Breast epithelium (tissue), 3 donors: Measurements from ENCODE around the gene OPCML.

Experiments used
- POLR2AphosphoS5 ChIP-seq, 3 donors: sonication (generic); formaldehyde crosslinking; IDR thresholded peaks; one replicate each; pipeline ENCODE4 v1.6.1; 2017; ENCODE audit warnings: antibody characterized with exemption in 3 of 3
- TF ChIP-seq, protein P1 (sequence below), 3 donors: fragments of 450-650 bp; IDR thresholded peaks; one replicate each; pipeline ENCODE4 v1.5.1; 2016 to 2017; ENCODE audit warnings: antibody characterized with exemption in 3 of 3, mild to moderate bottlenecking in 3 of 3, moderate library complexity in 3 of 3

DNA sequence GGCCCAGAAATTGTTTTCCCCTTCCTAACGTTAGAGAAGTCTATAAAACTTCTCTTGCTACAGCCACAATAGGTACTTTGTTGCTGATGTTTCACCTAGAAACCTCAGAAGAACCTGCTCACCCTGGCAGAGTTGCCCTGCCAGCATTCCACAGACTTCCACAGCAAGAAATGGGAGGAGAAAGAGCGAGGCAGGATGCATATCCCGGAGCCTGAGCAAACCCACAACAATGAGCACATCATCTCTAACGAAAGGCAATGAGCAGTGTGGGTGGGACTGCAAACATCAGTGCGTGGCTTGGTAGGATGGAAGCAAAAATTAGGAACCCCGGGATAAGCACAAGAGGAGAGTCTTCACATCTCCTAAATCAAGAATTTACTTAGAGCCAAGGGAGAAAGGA is 892.3 kb downstream of the OPCML start:
- TF ChIP-seq, protein P1, sequence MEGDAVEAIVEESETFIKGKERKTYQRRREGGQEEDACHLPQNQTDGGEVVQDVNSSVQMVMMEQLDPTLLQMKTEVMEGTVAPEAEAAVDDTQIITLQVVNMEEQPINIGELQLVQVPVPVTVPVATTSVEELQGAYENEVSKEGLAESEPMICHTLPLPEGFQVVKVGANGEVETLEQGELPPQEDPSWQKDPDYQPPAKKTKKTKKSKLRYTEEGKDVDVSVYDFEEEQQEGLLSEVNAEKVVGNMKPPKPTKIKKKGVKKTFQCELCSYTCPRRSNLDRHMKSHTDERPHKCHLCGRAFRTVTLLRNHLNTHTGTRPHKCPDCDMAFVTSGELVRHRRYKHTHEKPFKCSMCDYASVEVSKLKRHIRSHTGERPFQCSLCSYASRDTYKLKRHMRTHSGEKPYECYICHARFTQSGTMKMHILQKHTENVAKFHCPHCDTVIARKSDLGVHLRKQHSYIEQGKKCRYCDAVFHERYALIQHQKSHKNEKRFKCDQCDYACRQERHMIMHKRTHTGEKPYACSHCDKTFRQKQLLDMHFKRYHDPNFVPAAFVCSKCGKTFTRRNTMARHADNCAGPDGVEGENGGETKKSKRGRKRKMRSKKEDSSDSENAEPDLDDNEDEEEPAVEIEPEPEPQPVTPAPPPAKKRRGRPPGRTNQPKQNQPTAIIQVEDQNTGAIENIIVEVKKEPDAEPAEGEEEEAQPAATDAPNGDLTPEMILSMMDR (IDR thresholded peaks at IDR 0.05) = no peak
- no peak for TF ChIP-seq POLR2AphosphoS5 (IDR thresholded peaks at IDR 0.05)
